AG09319 (cell line): Measurements from ENCODE around the gene NOC4L.

ENCODE experiments used
- DNase-seq: peaks from one replicate; pipeline ENCODE4 v3.0.0-alpha.2; 2010; ENCODE audit warnings: low read depth; ENCODE audit errors: extremely low read depth
- TF ChIP-seq, protein P1 (sequence below): IDR thresholded peaks from 2 replicates; pipeline ENCODE4 v1.5.1; 2011; ENCODE audit warnings: low read depth, mild to moderate bottlenecking, inconsistent platforms, low read length, moderate library complexity

Gene NOC4L

GRCh38 chr12:132151766-132152410 is 7.6 kb downstream of the NOC4L start:
- TF ChIP-seq, protein P1, sequence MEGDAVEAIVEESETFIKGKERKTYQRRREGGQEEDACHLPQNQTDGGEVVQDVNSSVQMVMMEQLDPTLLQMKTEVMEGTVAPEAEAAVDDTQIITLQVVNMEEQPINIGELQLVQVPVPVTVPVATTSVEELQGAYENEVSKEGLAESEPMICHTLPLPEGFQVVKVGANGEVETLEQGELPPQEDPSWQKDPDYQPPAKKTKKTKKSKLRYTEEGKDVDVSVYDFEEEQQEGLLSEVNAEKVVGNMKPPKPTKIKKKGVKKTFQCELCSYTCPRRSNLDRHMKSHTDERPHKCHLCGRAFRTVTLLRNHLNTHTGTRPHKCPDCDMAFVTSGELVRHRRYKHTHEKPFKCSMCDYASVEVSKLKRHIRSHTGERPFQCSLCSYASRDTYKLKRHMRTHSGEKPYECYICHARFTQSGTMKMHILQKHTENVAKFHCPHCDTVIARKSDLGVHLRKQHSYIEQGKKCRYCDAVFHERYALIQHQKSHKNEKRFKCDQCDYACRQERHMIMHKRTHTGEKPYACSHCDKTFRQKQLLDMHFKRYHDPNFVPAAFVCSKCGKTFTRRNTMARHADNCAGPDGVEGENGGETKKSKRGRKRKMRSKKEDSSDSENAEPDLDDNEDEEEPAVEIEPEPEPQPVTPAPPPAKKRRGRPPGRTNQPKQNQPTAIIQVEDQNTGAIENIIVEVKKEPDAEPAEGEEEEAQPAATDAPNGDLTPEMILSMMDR = no peak
- DNase-seq = no peak

DNA sequence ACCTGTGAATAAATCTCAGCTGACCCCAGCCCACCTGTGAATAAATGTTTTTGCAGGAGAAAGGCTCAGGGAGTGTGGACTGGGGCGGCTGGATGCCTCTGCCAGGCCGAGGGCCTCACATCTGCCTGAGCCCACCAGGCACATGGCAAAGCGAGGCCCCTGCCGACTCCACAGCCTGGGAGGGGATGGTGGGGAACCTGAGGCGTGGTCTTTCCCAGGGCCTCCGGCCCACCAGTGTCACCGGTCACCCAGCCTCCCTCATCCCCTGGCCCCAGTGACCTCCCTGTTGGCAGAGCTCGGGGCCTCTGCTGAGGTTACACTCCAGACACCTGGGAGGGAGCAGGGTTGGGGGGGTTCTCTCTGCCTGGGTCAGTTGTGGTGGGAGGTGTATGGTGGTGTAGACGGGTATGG is 8.2 kb downstream of the NOC4L start:
- TF ChIP-seq, protein P1 = no peak

GRCh38 chr12:132152953-132153352 is 8.7 kb downstream of the NOC4L start:
- DNase-seq = no peak
- TF ChIP-seq, protein P1 = no peak

More for the DNA sequence above, 8.2 kb downstream of the NOC4L start:
- no peak for DNase-seq

- no peak for DNase-seq
- TF ChIP-seq, protein P1 = peak; percentile 92
Observed at GRCh38 chr12:132153501-132154340, 9.5 kb downstream of the NOC4L start.

DNA sequence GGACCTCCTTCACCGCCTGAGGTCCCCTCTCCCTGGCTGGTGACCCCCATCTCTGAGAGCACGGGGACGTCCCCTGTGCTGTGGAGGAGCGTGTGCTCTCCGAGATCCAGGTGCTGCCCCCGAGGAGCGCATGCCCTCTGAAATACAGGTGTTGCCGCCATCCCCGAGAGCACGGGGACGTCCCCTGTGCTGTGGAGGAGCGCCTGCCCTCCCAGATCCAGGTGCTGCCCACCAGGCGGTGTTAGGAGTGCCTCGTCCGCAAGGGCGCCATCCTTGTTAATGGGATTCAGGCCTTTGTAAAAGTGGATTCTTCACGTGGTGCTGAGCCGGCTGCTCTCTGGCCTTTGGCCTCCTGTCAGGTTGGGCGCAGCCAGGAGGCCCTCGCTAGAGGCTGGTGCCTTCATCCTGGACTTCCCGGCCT is 10.1 kb downstream of the NOC4L start:
- TF ChIP-seq, protein P1 = no peak
- no peak for DNase-seq

DNA sequence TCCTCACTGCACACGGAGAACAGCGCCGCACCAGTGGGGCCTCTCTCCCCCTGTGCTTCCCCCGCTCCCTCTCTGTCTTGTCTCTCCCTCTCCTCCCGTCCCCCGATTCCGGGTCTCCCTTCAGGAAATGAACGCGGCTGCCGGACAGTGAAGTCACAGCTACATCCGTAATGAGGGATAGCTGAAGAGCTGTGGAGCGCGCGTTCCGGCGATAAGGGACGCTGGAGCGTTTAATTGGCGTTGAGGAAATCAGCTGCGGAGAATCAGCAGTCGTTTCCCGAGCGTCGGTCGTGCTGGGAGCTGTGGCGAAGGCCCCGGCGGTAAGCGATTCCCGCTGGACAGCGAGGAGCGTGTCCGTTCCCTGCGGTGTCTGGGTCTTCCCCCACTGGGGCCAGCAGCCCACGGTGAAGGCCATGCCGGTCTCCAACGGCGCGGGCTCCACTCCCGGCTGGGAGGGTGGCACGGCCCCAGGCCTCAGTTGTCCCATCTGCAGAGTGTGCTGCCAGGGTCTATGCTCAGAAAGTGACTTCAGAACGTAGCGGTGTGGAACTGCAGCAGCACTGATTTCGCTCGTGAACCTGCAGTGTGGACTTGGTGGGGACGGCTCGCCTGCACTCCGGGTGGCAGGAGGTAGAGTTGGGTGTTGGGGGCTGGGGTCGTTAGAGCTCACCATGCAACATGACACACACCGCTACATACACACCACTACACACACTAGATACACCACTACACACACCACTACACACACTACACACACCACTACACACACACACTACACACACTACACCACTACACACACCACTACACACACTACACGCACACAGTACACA is 10.9 kb downstream of the NOC4L start:
- TF ChIP-seq, protein P1 = no peak
- DNase-seq = no peak
